Caki2 (cell line): ENCODE measurements around the gene NDUFAF3. TPM values are rescaled to one million over a fixed set of nuclear protein-coding genes. Genes with fewer than 3 reads are reported as not detected.
A peak's percentile ranks its signal among the peaks of the same experiment; 100 is the strongest.

ENCODE experiments used
- DNase-seq: peaks from one replicate; pipeline ENCODE4 v3.0.0-alpha.2; 2015; ENCODE audit warnings: low read depth
- in situ Hi-C: cut with HindIII; loops from 2 replicates; pipeline ENCODE4 v1.10.0; 2016; ENCODE audit warnings: low sequenced_read_pairs, low pct_unique_long_range_greater_than_20kb, mixed read lengths
- total RNA-seq: library from RNA; depleted of rRNA; stranded (reverse); fragments of >200 nt; shearing (Covaris generic); gene quantifications from 2 replicates; pipeline ENCODE4 v1.2.3, GENCODE V29; 2014; ENCODE audit warnings: low replicate concordance; rRNA removed

NDUFAF3 gene
- total RNA-seq, 1 experiment from 2014 or later = 170 TPM

- in situ Hi-C loops = no loop called here
- DNase-seq = peak; percentile 80
Observed at GRCh38 chr3:49028673-49029562, 7.0 kb downstream of the NDUFAF3 start, which contains the start of gene IMPDH2. TSS of gene IMPDH2 (minus strand) at chr3:49029398. CDS start at chr3:49029350, 48 bp downstream.

- DNase-seq = no peak
- in situ Hi-C loops = no loop called here
Observed at GRCh38 chr3:49029563-49029884, 7.6 kb downstream of the NDUFAF3 start.

GRCh38 chr3:49030321-49030720, 8.4 kb downstream of the NDUFAF3 start:
- in situ Hi-C loops = no loop called here

GRCh38 chr3:49032646-49033304, 10.9 kb downstream of the NDUFAF3 start:
- in situ Hi-C loops = no loop called here
- DNase-seq = no peak

More at GRCh38 chr3:49030321-49030720, 8.4 kb downstream of the NDUFAF3 start:
- no peak for DNase-seq

- in situ Hi-C loops = no loop called here
- no peak for DNase-seq
Observed at GRCh38 chr3:49034650-49035049, 12.7 kb downstream of the NDUFAF3 start.

- no peak for DNase-seq
- in situ Hi-C loops = no loop called here
Observed at GRCh38 chr3:49035281-49035680, 13.4 kb downstream of the NDUFAF3 start.

GRCh38 chr3:49053543-49053942, 31.6 kb downstream of the NDUFAF3 start:
- no peak for DNase-seq
- in situ Hi-C loops = no loop called here

- no peak for DNase-seq
- in situ Hi-C loops = no loop called here
Observed at GRCh38 chr3:49054344-49054862, 32.5 kb downstream of the NDUFAF3 start.

GRCh38 chr3:49057268-49057667, 35.3 kb downstream of the NDUFAF3 start:
- no peak for DNase-seq
- in situ Hi-C loops = no loop called here

- DNase-seq = peak; percentile 4
- in situ Hi-C loops = no loop called here
Observed at GRCh38 chr3:49058011-49058410, 36.1 kb downstream of the NDUFAF3 start.

Other genes with a start within 250 kb of the NDUFAF3 start
- gene PRKAR2A, start 174.2 kb upstream of the NDUFAF3 start, total RNA-seq = 6.5 and 7.3 TPM in 2 replicates
- gene SLC25A20, start 123.2 kb upstream of the NDUFAF3 start, total RNA-seq = 11.0 and 26.8 TPM in 2 replicates
- gene ARIH2, start 103.3 kb upstream of the NDUFAF3 start, total RNA-seq = 67.2 and 83.3 TPM in 2 replicates
- 65.2 and 72.9 TPM in 2 replicates for gene P4HTM, start 31.9 kb upstream of the NDUFAF3 start, total RNA-seq
- gene WDR6, start 14.7 kb upstream of the NDUFAF3 start, total RNA-seq = 38.0 and 38.2 TPM in 2 replicates
- 63.4 and 69.7 TPM in 2 replicates for gene DALRD3, start 3.5 kb upstream of the NDUFAF3 start, total RNA-seq
- gene IMPDH2, start 7.3 kb downstream of the NDUFAF3 start, total RNA-seq = 222 and 291 TPM in 2 replicates
- 88.8 and 107 TPM in 2 replicates for gene QRICH1, start 72.0 kb downstream of the NDUFAF3 start, total RNA-seq
- gene QARS1, start 82.6 kb downstream of the NDUFAF3 start, total RNA-seq = 241 and 326 TPM in 2 replicates
- 37.0 and 42.1 TPM in 2 replicates for gene USP19, start 98.7 kb downstream of the NDUFAF3 start, total RNA-seq
- gene LAMB2, start 110.9 kb downstream of the NDUFAF3 start, total RNA-seq = 98.6 and 112 TPM in 2 replicates
- 22.9 and 31.2 TPM in 2 replicates for gene CCDC71, start 144.2 kb downstream of the NDUFAF3 start, total RNA-seq
- gene KLHDC8B, start 149.5 kb downstream of the NDUFAF3 start, total RNA-seq = 14.8 and 26.2 TPM in 2 replicates